ENCODE data around the gene RUFY3.
A peak's percentile ranks its signal among the peaks of the same experiment; 100 is the strongest.
"Not testable (repeated sequence)": the region's sequence is repeated elsewhere in the genome, so short reads cannot be mapped to it uniquely, and the experiment has no call there.

Gene RUFY3

DNA sequence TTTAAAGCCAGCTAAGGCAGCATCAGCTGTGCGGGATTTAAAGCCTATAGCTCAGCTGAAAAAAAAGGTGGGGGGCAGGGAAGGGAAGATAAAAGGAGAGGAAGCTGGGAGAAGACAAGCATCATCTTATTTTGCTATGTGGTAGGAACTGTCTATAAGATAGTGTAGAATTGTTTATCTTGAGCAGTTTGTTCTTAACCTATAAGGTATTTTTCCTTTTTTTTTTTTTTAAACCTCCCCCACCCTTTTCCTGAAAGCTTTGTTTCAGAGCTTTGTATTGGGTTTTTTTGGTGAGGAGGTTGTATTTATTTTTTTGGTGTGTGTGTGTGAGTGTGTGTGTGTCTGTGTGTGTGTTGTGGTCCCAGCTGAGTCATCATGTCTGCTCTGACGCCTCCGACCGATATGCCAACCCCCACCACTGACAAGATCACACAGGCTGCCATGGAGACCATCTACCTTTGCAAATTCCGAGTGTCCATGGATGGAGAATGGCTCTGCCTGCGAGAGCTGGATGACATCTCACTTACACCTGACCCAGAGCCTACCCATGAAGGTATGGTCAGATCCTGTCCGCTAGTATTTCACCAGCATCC is 531 bp downstream of the RUFY3 start:
- Histone ChIP-seq H3K9ac (no peak overlapping the region), H3K4me3 (IDR thresholded peaks at IDR 0.05; ENCODE audit: insufficient read depth, low read depth, low read length) (no peak overlapping the region)

DNA sequence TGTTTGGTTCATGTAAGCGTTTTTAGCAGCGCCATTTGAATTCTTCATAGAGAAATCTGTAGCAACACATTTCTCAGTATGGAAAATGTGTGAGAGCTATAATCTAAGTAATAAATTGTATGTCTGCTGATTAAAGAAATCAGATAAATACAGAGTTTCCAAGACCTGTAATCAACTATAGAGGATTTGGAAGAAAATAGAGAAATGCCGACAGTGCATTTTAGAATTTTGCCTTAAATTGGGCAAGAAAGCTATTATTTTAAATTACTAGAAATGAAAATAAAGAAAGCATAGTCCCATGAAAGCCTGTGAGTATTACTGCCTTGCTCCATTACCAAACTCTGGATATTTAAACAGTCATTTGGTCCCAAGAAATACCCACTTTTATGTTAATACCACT is 2.7 kb downstream of the RUFY3 start:
- H3K79me2 ChIP-seq (ENCODE audit: insufficient read depth, low read depth) = peaks cover 45% of the 10 kb centered on the region; the same call in 1 of the 2 replicates
- H3K36me3 ChIP-seq (ENCODE audit: insufficient read depth) = no peaks in the 10 kb centered on the region
- no peak overlapping the region for H3K4me2 ChIP-seq
- no peak overlapping the region for H3K27ac ChIP-seq
- no peaks in the 10 kb centered on the region for H3K27me3 ChIP-seq (ENCODE audit: insufficient read depth, low read depth)
- no peak overlapping the region for H2AFZ ChIP-seq (ENCODE audit: low read depth)
- H3K9ac ChIP-seq = no peak overlapping the region
- no peaks in the 10 kb centered on the region for H4K20me1 ChIP-seq (ENCODE audit: insufficient read depth)
- no peak overlapping the region for H3K4me3 ChIP-seq (IDR thresholded peaks at IDR 0.05; ENCODE audit: insufficient read depth, low read depth, low read length)
- TF ChIP-seq, protein P1, sequence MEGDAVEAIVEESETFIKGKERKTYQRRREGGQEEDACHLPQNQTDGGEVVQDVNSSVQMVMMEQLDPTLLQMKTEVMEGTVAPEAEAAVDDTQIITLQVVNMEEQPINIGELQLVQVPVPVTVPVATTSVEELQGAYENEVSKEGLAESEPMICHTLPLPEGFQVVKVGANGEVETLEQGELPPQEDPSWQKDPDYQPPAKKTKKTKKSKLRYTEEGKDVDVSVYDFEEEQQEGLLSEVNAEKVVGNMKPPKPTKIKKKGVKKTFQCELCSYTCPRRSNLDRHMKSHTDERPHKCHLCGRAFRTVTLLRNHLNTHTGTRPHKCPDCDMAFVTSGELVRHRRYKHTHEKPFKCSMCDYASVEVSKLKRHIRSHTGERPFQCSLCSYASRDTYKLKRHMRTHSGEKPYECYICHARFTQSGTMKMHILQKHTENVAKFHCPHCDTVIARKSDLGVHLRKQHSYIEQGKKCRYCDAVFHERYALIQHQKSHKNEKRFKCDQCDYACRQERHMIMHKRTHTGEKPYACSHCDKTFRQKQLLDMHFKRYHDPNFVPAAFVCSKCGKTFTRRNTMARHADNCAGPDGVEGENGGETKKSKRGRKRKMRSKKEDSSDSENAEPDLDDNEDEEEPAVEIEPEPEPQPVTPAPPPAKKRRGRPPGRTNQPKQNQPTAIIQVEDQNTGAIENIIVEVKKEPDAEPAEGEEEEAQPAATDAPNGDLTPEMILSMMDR (conservative IDR thresholded peaks at IDR 0.05; ENCODE audit: low read depth, low read length) = no peak
- no peaks in the 10 kb centered on the region for H3K4me1 ChIP-seq (ENCODE audit: low read depth, poor library complexity, severe bottlenecking)

More for the DNA sequence above, 531 bp downstream of the RUFY3 start:
- Histone ChIP-seq H3K27ac (no peak overlapping the region), H3K4me1 (ENCODE audit: low read depth, poor library complexity, severe bottlenecking) (no peaks in the 10 kb centered on the region), H4K20me1 (ENCODE audit: insufficient read depth) (no peaks in the 10 kb centered on the region), H3K27me3 (ENCODE audit: insufficient read depth, low read depth) (no peaks in the 10 kb centered on the region), H3K36me3 (ENCODE audit: insufficient read depth) (no peaks in the 10 kb centered on the region), H3K4me2 (no peak overlapping the region), H3K79me2 (ENCODE audit: insufficient read depth, low read depth) (peaks cover 48% of the 10 kb centered on the region; the same call in 1 of the 2 replicates), H2AFZ (ENCODE audit: low read depth) (no peak overlapping the region)
- TF ChIP-seq, protein P1 (conservative IDR thresholded peaks at IDR 0.05; ENCODE audit: low read depth, low read length) = no peak

DNA sequence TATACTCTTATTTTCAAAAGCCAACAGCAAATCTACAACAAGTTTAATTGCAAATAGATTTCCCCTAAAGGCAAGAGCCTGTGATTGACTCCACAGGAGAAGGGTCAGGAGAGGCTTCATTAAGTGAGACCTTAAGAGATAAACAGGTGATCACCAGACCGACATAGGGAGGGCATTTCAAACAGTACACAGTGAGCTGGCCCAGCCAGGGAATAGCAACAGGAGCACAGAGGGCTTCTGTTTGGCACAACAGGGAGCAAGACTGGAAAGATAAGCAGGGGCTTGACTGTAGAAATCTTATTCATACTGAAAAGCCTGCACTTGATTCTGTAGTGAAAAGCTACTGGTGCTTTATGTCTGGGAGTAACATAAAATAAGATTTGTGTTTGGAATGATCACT is 3.9 kb downstream of the RUFY3 start:
- Histone ChIP-seq H3K4me2 (no peak overlapping the region), H3K4me1 (ENCODE audit: low read depth, poor library complexity, severe bottlenecking) (peaks cover 8% of the 10 kb centered on the region), H3K36me3 (ENCODE audit: insufficient read depth) (no peaks in the 10 kb centered on the region), H3K79me2 (ENCODE audit: insufficient read depth, low read depth) (peaks cover 34% of the 10 kb centered on the region; the same call in 1 of the 2 replicates), H3K27me3 (ENCODE audit: insufficient read depth, low read depth) (no peaks in the 10 kb centered on the region), H2AFZ (ENCODE audit: low read depth) (no peak overlapping the region), H4K20me1 (ENCODE audit: insufficient read depth) (no peaks in the 10 kb centered on the region), H3K27ac (no peak overlapping the region), H3K9ac (no peak overlapping the region), H3K4me3 (IDR thresholded peaks at IDR 0.05; ENCODE audit: insufficient read depth, low read depth, low read length) (no peak overlapping the region)
- TF ChIP-seq, protein P1 (conservative IDR thresholded peaks at IDR 0.05; ENCODE audit: low read depth, low read length) = no peak

DNA sequence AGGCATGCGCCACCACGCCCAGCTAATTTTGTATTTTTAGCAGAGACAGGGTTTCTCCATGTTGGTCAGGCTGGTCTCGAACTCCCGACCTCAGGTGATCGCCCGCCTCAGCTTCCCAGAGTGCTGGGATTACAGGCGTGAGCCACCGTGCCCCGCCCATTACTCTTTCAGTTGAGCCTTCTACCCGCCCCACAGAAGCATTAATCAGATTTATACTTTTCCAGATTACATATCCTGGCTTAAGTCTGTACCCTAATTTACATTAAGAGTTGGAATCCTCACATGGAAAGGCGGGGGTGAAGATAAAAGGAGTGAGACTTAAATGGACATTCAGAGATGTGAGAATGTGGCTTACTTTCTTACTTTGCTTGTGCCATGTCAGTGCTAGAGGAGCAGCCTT is 4.8 kb downstream of the RUFY3 start:
- peaks cover 32% of the 10 kb centered on the region; the same call in 1 of the 2 replicates for H3K79me2 ChIP-seq (ENCODE audit: insufficient read depth, low read depth)
- not testable (repeated sequence) for H3K4me2 ChIP-seq; H3K27me3 ChIP-seq (ENCODE audit: insufficient read depth, low read depth); H3K9ac ChIP-seq; H4K20me1 ChIP-seq (ENCODE audit: insufficient read depth); H3K36me3 ChIP-seq (ENCODE audit: insufficient read depth); H3K4me3 ChIP-seq (IDR thresholded peaks at IDR 0.05; ENCODE audit: insufficient read depth, low read depth, low read length); H3K27ac ChIP-seq; H2AFZ ChIP-seq (ENCODE audit: low read depth)
- peaks cover 17% of the 10 kb centered on the region for H3K4me1 ChIP-seq (ENCODE audit: low read depth, poor library complexity, severe bottlenecking)

DNA sequence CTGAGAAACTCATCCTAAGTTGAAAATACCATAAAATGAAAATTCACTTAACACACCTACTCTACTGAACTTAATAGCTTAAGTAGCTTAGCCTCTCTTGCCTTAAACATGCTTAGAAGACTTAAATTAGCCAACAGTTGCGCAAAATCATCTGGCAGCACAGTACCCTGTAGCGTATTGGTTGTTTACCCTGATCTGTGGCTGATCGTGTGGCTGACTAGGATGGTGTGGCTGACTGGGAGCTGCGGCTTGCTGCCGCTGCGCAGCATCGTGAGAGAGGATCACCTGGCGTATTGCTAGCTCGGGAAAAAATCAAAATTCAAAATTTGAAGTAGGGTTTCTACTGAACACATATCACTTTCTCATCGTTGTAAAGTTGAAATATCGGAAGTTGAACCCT is 6.3 kb downstream of the RUFY3 start:
- Histone ChIP-seq H3K36me3 (ENCODE audit: insufficient read depth) (no peaks in the 10 kb centered on the region), H3K4me2 (no peak overlapping the region), H2AFZ (ENCODE audit: low read depth) (no peak overlapping the region), H4K20me1 (ENCODE audit: insufficient read depth) (no peaks in the 10 kb centered on the region), H3K79me2 (ENCODE audit: insufficient read depth, low read depth) (peaks cover 33% of the 10 kb centered on the region; the same call in 1 of the 2 replicates), H3K27ac (no peak overlapping the region), H3K4me3 (IDR thresholded peaks at IDR 0.05; ENCODE audit: insufficient read depth, low read depth, low read length) (no peak overlapping the region), H3K27me3 (ENCODE audit: insufficient read depth, low read depth) (no peaks in the 10 kb centered on the region), H3K4me1 (ENCODE audit: low read depth, poor library complexity, severe bottlenecking) (peaks cover 28% of the 10 kb centered on the region), H3K9ac (no peak overlapping the region)
- TF ChIP-seq, protein P1 (conservative IDR thresholded peaks at IDR 0.05; ENCODE audit: low read depth, low read length) = no peak

DNA sequence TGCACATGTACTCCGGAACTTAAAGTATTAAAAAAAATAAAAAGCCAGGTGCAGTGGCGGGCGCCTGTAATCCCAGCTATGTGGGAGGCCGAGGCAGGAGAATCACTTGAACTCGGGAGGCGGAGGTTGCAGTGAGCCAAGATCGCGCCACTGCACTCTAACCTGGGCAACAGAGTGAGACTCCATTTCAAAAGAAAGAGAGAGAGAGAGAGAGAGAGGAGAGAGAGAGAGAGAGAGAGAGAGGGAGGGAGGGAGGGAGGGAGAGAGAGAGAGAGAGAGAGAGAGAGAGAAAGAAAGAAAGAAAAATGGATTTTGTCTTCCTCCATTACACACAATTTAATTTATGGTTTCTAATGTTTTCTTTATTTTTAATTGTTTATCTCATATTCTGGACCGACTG is 11.1 kb downstream of the RUFY3 start:
- peak overlapping the region; percentile 95; the same call in 1 of the 2 replicates for H3K4me2 ChIP-seq
- peaks cover 55% of the 10 kb centered on the region; the same call in 1 of the 2 replicates for H3K79me2 ChIP-seq (ENCODE audit: insufficient read depth, low read depth)
- H3K9ac ChIP-seq; H4K20me1 ChIP-seq (ENCODE audit: insufficient read depth); H3K27ac ChIP-seq; H3K4me3 ChIP-seq (IDR thresholded peaks at IDR 0.05; ENCODE audit: insufficient read depth, low read depth, low read length); H3K27me3 ChIP-seq (ENCODE audit: insufficient read depth, low read depth); H3K36me3 ChIP-seq (ENCODE audit: insufficient read depth); H2AFZ ChIP-seq (ENCODE audit: low read depth): not testable (repeated sequence)
- H3K4me1 ChIP-seq (ENCODE audit: low read depth, poor library complexity, severe bottlenecking) = peaks cover 75% of the 10 kb centered on the region
